ENCODE results near the gene FGD5. TPM values are rescaled to one million over a fixed set of nuclear protein-coding genes. Genes with fewer than 3 reads are reported as not detected.

The FGD5 gene
- total RNA-seq, 1 donor: under 0.01 TPM

- TF ChIP-seq, protein P1, sequence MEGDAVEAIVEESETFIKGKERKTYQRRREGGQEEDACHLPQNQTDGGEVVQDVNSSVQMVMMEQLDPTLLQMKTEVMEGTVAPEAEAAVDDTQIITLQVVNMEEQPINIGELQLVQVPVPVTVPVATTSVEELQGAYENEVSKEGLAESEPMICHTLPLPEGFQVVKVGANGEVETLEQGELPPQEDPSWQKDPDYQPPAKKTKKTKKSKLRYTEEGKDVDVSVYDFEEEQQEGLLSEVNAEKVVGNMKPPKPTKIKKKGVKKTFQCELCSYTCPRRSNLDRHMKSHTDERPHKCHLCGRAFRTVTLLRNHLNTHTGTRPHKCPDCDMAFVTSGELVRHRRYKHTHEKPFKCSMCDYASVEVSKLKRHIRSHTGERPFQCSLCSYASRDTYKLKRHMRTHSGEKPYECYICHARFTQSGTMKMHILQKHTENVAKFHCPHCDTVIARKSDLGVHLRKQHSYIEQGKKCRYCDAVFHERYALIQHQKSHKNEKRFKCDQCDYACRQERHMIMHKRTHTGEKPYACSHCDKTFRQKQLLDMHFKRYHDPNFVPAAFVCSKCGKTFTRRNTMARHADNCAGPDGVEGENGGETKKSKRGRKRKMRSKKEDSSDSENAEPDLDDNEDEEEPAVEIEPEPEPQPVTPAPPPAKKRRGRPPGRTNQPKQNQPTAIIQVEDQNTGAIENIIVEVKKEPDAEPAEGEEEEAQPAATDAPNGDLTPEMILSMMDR (IDR thresholded peaks at IDR 0.05; ENCODE audit: insufficient read depth, low read depth, low read length): no peak
- no peak overlapping the region for H3K4me3 ChIP-seq (ENCODE audit: low read depth, low read length)
- no peak for DNase-seq (ENCODE audit: low read depth)
Observed at GRCh38 chr3:14969671-14970070, 150.9 kb downstream of the FGD5 start.

DNA sequence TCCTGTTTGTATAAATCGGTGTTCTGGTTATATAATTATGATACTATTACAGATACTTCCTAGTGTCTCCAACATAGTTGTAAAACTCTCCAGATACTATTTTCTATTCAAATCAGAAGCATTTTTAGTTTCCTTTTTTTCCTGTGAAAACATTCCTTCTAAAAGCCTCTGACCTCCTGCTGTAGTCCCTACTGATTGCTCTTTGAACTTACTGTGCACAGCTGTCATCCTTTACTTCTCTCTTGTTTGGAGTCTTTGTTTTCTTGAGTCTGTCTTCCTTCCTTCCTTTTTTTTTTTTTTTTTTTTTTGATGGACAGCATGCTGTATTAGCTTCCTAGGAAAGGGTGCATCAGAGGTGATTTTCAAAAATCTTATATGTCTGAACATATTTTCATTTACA lies 157.6 kb downstream of the FGD5 start:
- no peak overlapping the region for H3K4me3 ChIP-seq (ENCODE audit: low read depth, low read length)
- TF ChIP-seq, protein P1 (IDR thresholded peaks at IDR 0.05; ENCODE audit: insufficient read depth, low read depth, low read length): no peak
- DNase-seq (ENCODE audit: low read depth): no peak

GRCh38 chr3:14980689-14981088 lies 161.9 kb downstream of the FGD5 start:
- H3K4me3 ChIP-seq (ENCODE audit: low read depth, low read length): no peak overlapping the region
- TF ChIP-seq, protein P1 (IDR thresholded peaks at IDR 0.05; ENCODE audit: insufficient read depth, low read depth, low read length): no peak
- no peak for DNase-seq (ENCODE audit: low read depth)

Other genes with a start within 250 kb of the FGD5 start
- gene CCDC174, start 167.2 kb upstream of the FGD5 start, total RNA-seq: 13.8 and 13.9 TPM in 2 replicates
- under 0.01 TPM in 1 of 2 replicates, not detected in the other for gene C3orf20, start 143.8 kb upstream of the FGD5 start, total RNA-seq
- gene NR2C2, start 128.6 kb downstream of the FGD5 start, total RNA-seq: 20.6 and 26.3 TPM in 2 replicates
- 9.5 and 12.6 TPM in 2 replicates for gene MRPS25, start 246.4 kb downstream of the FGD5 start, total RNA-seq

Data from fibroblast of villous mesenchyme (primary cell).